Panc1 (cell line): ENCODE results near the gene ADAM12. TPM values are rescaled to one million over a fixed set of nuclear protein-coding genes. Genes with fewer than 3 reads are reported as not detected.

ENCODE experiments used
- ATAC-seq: fragments of 200-7000 bp; cut with Tn5 transposase; 2 replicates; pipeline ENCODE4 v1.9.1; 2020; ENCODE audit warnings: mild to moderate bottlenecking, moderate library complexity
- BruUV-seq: library from RNA; stranded (reverse); fragments of 400-500 nt; replicated peaks from 2 replicates; lab custom pipeline; 2021; lab: Mats Ljungman, UMichigan
- CTCF ChIA-PET: fragments of 300-600 bp; sonication (Branson Sonifier 250); formaldehyde crosslinking; loops from one replicate; lab custom pipeline; 2022; ENCODE audit warnings: antibody characterized with exemption; lab: Charles Lee
- POLR2A ChIA-PET: fragments of 300-600 bp; sonication (Branson Sonifier 250); formaldehyde crosslinking; loops from one replicate; lab custom pipeline; 2022; ENCODE audit warnings: antibody characterized with exemption; lab: Charles Lee
- DNase-seq: peaks from one replicate; pipeline ENCODE4 v3.0.0-alpha.2; 2010; ENCODE audit warnings: low read depth, low spot score
- H3K27ac ChIP-seq: 2 replicates; pipeline ENCODE4 v1.5.1; 2011; ENCODE audit warnings: mild to moderate bottlenecking, low read length, inconsistent platforms
- H3K27me3 ChIP-seq: fragments of 200-500 bp; sonication (Bioruptor generic); 2 replicates; pipeline ENCODE4 v1.6.0; 2014; ENCODE audit warnings: low read length, inconsistent platforms; ENCODE audit not compliant: control insufficient read depth, insufficient read depth
- H3K36me3 ChIP-seq: fragments of 200-500 bp; sonication (Bioruptor generic); 2 replicates; pipeline ENCODE4 v1.5.1; 2014; ENCODE audit warnings: inconsistent platforms, mild to moderate bottlenecking, low read length, moderate library complexity; ENCODE audit not compliant: control insufficient read depth, insufficient read depth
- H3K4me1 ChIP-seq: 2 replicates; pipeline ENCODE4 v1.5.1; 2011; ENCODE audit warnings: inconsistent platforms, mild to moderate bottlenecking, low read length, moderate library complexity; ENCODE audit not compliant: control insufficient read depth, insufficient read depth
- H3K4me3 ChIP-seq, 2 experiments: 2 replicates each; pipeline ENCODE4 v1.5.1; 2011 to 2012; ENCODE audit warnings: low read depth in 2 of 2, low read length in 2 of 2, mild to moderate bottlenecking in 2 of 2, inconsistent platforms in 1 of 2, moderate library complexity in 1 of 2
- H3K9me3 ChIP-seq: fragments of 200-500 bp; sonication (Bioruptor generic); 2 replicates; pipeline ENCODE4 v1.5.1; 2014; ENCODE audit warnings: low read depth, mild to moderate bottlenecking, inconsistent platforms, low read length, moderate library complexity; ENCODE audit not compliant: control insufficient read depth, insufficient read depth
- CTCF ChIP-seq: fragments of 450-650 bp; IDR thresholded peaks from 2 replicates; pipeline ENCODE4 v1.5.1; 2017; ENCODE audit warnings: mild to moderate bottlenecking
- POLR2AphosphoS5 ChIP-seq: IDR thresholded peaks from 2 replicates; pipeline ENCODE4 v1.6.1; 2012; ENCODE audit warnings: mild to moderate bottlenecking, low read depth, low read length, moderate library complexity
- REST ChIP-seq, 2 experiments: IDR thresholded peaks; 2 replicates each; pipeline ENCODE4 v1.6.1; 2011 to 2012; ENCODE audit warnings: low read depth in 2 of 2, control low read depth in 1 of 2, low read length in 1 of 2, mild to moderate bottlenecking in 1 of 2, moderate library complexity in 1 of 2; ENCODE audit not compliant: insufficient read depth in 1 of 2
- SIN3A ChIP-seq: IDR thresholded peaks from 2 replicates; pipeline ENCODE4 v1.6.1; 2012; ENCODE audit warnings: low read depth, mild to moderate bottlenecking, low read length, moderate library complexity, borderline replicate concordance; ENCODE audit not compliant: insufficient read depth
- TCF7L2 ChIP-seq: IDR thresholded peaks from 2 replicates; pipeline ENCODE4 v1.6.1; 2011; ENCODE audit warnings: mild to moderate bottlenecking, low read depth, low read length, inconsistent platforms
- in situ Hi-C: cut with HindIII; loops from 2 replicates; pipeline ENCODE4 v1.10.0; 2016; ENCODE audit warnings: low sequenced_read_pairs, low pct_unique_long_range_greater_than_20kb
- intact Hi-C: fragments of 100-400 bp; cut with micrococcal nuclease; formaldehyde crosslinking; loops from one replicate; pipeline ENCODE4 v1.10.0; 2022; ENCODE audit not compliant: unreplicated experiment
- total RNA-seq: library from RNA; stranded (reverse); gene quantifications from one replicate; pipeline ENCODE4 v1.2.1, GENCODE V29; 2021; ENCODE audit not compliant: unreplicated experiment

The ADAM12 gene
- total RNA-seq, 1 experiment from 2014 or later: 0.10 TPM

GRCh38 chr10:125997586-125997985 lies 390.7 kb downstream of the ADAM12 start:
- in situ Hi-C loops: no loop called here
- no peak for TF ChIP-seq CTCF
- no peak for TF ChIP-seq POLR2AphosphoS5
- no peak for TF ChIP-seq SIN3A
- no peak for TF ChIP-seq TCF7L2
- Histone ChIP-seq H3K4me1 (no peaks in the 10 kb centered on the region), H3K36me3 (no peaks in the 10 kb centered on the region), H3K27ac (no peak overlapping the region), H3K27me3 (no peaks in the 10 kb centered on the region), H3K9me3 (no peaks in the 10 kb centered on the region), H3K4me3 (no peak overlapping the region)
- ChIA-PET CTCF (no interaction called here), POLR2A (no interaction called here)
- no TSS peak for BruUV-seq
- intact Hi-C loops: no loop called here
- ATAC-seq: no peak
- no peak for DNase-seq

GRCh38 chr10:125995726-125996304 lies 392.5 kb downstream of the ADAM12 start:
- ChIA-PET POLR2A (no interaction called here), CTCF (no interaction called here)
- no peaks in the 10 kb centered on the region for H3K9me3 ChIP-seq
- DNase-seq: no peak
- intact Hi-C loops: no loop called here
- no TSS peak for BruUV-seq
- in situ Hi-C loops: no loop called here
- H3K27ac ChIP-seq: no peak overlapping the region
- no peak for ATAC-seq
- no peak for TF ChIP-seq REST (IDR thresholded peaks at IDR 0.05; ENCODE audit: insufficient read depth in 1 of 2, low read depth in 2 of 2, low read length in 1 of 2)
- no peak for TF ChIP-seq TCF7L2
- no peak for TF ChIP-seq CTCF
- TF ChIP-seq SIN3A: no peak
- TF ChIP-seq POLR2AphosphoS5: no peak
- H3K36me3 ChIP-seq: no peaks in the 10 kb centered on the region
- no peak overlapping the region for H3K4me3 ChIP-seq
- no peaks in the 10 kb centered on the region for H3K27me3 ChIP-seq
- no peaks in the 10 kb centered on the region for H3K4me1 ChIP-seq
